HG03432 (cell line): Measurements from ENCODE around the gene FES.
"Not testable (repeated sequence)": the region's sequence is repeated elsewhere in the genome, so short reads cannot be mapped to it uniquely, and the experiment has no call there.

Experiments
- ATAC-seq: cut with Tn5 transposase; IDR thresholded peaks from one replicate; pipeline ENCODE4 v1.9.1; 2021; ENCODE audit warnings: mild to moderate bottlenecking, moderate library complexity; ENCODE audit not compliant: unreplicated experiment

FES gene

GRCh38 chr15:90883976-90884718, at the start of gene FES:
Gene FES (plus strand): TSS chr15:90884504. CDS start chr15:90885046, 542 bp downstream.
- ATAC-seq, result no peak

GRCh38 chr15:90834626-90835025, 49.7 kb upstream of the FES start:
- no peak for ATAC-seq

DNA sequence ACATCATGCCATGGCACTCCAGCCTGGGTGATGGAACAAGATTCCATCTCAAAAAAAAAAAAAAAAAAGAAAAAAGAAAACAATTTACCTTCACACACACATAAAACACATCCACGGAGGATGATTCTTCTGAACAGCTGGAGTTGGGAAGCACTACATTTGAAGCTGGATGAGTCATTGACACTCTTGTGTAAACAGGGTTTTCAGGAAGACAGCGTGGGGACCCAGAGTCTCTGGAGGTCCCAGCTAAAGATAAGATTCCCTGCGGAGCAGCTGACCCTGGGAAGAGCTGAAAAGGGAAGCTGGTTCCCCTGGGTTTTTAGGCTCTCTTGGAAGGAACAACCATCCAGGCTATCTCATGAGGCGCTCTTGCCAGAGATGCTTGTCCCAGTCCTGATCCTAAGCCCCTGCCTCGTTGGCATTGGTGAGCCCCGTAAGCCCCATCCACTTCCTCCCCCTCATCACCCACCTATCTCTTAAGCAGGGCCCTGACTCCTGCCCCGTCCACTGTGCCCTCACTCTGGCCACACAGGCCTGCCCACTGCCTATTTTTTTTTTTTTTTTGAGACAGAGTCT, 47.9 kb upstream of the FES start:
- no peak for ATAC-seq

GRCh38 chr15:90837094-90837493, 47.2 kb upstream of the FES start:
- ATAC-seq, result no peak

- peak; percentile 50 for ATAC-seq
Measured at GRCh38 chr15:90838139-90838538, 46.2 kb upstream of the FES start.

- ATAC-seq, result no peak
Measured at GRCh38 chr15:90838544-90838943, 45.8 kb upstream of the FES start.

GRCh38 chr15:90839187-90840071, 44.9 kb upstream of the FES start:
- ATAC-seq, result peak; percentile 82

DNA sequence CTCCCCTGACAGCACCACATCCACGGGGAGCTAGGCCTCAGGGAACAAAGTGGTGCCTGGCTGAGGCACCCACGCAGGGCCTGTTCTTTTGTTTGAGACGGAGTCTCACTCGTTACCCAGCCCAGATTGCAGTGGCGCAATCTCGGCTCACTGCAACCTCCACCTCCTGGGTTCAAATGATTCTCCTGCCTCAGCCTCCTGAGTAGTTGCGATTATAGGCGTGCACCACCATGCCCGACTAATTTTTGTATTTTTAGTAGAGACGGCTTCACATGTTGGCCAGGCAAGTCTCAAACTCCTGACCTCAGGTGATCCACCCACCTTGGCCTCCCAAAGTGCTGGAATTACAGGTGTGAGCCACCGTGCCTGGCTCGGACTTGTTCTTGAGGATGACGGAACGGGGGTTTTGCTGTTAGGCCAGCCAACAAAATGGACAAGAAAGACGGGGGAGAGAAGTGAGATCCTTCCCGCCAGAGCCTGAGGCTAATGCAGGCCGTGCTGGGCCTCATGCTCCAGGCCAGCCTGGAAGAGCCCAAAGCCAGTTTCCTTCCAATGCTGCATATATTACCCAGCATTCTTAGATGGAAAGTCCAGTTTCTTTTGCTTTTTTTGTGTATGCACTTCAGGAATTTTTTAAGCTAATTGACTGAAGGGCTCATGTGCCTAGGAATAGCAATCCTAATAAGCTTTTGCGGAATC, 44.0 kb upstream of the FES start:
- no peak for ATAC-seq

- ATAC-seq, result no peak
Measured at GRCh38 chr15:90840954-90841353, 43.4 kb upstream of the FES start.

GRCh38 chr15:90844696-90845095, 39.6 kb upstream of the FES start:
- ATAC-seq, result peak; percentile 7

DNA sequence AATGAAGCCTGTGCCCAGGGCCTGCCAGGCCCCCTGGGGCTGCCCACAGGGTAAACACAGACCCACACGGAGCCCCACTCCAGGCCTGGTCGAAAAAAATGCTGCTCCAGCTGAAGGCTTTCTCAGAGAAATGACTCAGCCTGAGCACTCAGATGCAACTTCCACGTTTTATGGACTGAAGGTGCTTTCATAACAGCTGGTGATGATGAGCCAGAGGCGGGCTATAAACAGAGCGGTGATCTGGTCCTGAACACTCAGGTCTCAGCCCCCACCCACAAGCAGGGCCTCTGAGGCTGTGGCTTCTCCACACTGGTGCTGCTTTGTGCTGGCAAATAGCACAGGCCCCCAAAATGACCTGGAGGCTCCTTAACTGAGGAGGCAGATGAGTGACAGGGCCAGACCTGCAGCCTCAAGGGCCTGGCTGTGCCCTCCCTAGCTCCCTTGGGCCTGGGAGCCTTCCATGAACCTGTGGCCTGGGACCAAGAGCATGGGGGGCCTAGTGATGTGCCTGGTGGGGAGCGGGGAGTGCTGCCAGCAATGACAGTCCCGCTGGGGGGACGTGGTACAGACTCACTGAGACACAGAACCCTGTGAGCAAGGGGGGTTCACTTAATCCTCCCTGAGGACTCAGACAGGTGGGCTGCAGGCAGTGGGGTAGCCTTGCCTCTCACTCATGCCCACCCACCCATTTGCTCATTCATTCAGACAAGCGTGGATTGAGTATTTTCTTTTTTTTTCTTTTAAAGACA, 38.9 kb upstream of the FES start:
- peak; percentile 92 for ATAC-seq

GRCh38 chr15:90849424-90849823, 34.9 kb upstream of the FES start:
- not testable (repeated sequence) for ATAC-seq

GRCh38 chr15:90851114-90851513, 33.2 kb upstream of the FES start:
- no peak for ATAC-seq

DNA sequence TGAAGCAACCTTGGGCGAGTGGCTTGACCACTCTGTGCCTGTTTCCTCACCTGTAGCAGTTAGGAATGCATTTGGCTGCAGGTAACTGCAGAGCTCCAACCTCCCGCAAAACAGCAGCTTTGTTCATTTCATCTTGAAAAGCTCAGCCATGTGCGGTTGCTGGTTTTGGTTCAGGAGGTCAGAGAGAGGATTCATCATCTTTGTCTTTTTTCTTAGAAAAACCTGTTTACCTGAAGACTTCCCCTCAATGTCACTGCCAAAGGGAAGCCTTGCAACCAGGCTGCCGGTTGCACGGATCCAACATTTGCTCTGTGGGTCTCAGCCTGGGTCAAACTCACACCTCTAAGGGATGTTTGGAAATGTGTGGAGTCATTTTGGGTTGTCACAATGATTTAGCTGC, 32.4 kb upstream of the FES start:
- ATAC-seq, result no peak

GRCh38 chr15:90855139-90855538, 29.2 kb upstream of the FES start:
- no peak for ATAC-seq

DNA sequence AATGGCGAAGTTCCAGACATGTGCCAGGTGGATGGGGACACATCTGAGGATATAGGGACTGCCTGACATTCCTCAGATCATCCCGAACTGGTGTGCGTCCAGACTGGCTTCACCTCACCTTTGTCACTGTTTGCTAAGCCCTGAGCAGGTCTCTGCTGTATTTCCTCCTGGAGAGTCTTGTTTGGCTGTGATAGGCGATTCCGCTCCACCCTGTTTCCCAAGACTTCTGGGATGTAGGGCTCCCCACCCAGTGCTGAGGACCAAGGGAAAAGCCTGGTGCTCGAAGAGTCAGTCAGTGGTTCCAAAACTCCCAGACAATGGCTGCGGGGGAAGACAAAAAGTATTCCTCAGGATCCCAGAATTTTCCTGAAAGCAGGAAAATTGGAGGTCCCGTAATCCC, 27.0 kb upstream of the FES start:
- no peak for ATAC-seq

DNA sequence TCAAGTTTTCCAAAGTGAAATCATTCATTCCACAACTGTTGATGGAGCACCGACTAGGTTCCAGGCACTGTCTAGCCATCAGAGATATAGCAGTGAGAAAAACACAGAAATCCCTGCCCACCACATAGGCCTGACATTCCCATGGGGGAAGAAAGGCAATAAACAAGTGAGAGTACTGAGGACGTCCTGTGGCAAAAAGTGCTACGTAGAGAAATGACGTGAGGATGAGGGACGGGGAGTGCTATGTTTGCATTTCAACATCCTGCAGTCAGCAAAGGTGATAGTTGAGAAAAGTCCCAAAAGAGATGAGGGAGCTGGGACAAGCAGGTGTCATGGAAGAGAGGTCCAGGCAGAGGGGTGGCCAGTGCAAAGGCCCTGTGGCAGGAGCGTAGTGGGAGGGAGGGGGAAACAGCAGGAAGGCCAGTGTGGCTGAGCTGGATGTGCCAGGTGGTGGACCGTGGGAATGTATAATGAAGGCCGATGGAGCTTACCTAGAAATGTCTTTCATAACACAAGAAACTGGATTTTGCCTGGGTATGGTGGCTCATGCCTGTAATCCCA, 26.3 kb upstream of the FES start:
- ATAC-seq, result no peak

DNA sequence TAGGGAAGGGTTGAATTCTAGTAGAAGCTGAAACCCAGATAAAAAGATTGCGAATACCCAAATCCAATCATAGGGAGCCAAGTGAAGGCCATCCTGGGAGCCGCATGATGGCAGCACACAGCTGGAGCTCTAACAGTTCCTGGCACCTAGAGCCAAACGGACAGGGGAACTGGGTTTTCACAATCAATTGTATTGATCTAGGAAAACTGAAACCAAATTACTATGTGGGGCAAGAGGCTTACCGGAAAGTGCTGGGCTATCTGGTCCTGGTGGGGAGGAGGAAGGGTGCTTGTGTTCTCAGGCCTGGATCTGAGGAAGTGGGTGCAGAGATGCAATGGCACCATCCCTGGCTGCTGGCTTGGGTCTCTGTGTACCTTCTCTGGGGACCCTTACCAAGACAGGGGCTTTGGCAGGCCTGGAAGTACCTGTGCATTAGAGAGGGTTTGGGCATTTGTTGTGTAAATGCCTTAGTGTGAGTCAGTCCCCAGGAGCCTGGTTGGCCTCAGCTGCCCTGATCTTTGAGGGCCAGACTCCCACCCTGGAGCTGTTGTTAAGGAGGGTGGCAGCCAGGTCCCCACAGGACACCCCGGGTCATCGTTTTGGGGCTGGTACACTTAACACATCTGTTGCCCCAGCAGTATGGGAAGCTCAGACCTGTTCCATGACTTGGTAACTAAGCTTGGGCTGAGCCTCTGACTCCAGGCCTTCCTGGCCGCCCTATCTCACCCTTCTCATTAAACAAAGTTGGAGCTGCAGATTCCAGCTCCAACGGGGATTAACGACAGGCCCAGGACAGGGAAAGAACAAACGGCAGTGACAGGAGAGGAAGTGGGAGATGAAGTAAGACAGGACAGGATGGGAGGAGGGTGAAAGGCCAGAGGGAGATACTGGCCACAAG, 24.8 kb upstream of the FES start:
- ATAC-seq, result no peak

GRCh38 chr15:90860450-90860849, 23.9 kb upstream of the FES start:
- no peak for ATAC-seq
